ENCODE data around the gene RAD51B. TPM values are rescaled to one million over a fixed set of nuclear protein-coding genes. Genes with fewer than 3 reads are reported as not detected.
A peak's percentile ranks its signal among the peaks of the same experiment; 100 is the strongest.

RAD51B gene
- total RNA-seq, 1 donor from 2014 or later: 3.3 TPM

DNA sequence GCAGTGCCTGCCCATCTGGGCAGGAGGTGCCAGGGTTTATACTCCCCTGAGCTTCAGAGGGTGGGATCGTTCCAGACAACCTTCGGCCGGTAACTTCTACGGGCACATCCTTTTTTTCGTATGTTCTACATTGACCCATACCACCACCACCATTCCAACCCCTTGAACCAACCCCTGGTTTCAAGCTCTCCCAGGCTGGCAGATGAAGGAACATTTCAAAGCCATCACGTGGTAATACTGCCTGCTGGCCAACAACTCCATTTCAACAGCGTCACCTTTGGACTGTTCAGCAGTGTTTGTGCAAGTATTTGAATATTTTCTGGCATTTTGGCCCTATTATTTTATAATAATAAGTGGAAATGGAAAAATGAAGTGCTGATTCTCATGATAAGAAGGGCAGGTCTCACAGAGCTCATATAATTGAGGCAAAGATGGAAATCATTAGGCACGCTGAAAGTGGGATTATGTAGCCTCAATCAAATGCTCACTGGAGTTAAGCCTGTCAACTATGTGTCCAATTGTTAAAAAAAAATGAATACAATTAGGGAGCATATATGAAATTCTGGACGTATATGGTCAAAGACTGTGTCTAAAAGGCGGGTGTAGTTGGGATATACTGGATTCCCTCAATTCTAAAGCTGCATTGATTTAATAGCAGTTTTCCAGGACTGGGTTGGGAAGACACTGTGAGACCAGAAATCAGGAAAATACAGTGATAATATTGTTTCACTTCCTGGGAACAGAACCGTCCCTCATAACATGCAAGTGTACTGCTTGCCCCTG, 811.2 kb downstream of the RAD51B start:
- ATAC-seq: peak; percentile 55

DNA sequence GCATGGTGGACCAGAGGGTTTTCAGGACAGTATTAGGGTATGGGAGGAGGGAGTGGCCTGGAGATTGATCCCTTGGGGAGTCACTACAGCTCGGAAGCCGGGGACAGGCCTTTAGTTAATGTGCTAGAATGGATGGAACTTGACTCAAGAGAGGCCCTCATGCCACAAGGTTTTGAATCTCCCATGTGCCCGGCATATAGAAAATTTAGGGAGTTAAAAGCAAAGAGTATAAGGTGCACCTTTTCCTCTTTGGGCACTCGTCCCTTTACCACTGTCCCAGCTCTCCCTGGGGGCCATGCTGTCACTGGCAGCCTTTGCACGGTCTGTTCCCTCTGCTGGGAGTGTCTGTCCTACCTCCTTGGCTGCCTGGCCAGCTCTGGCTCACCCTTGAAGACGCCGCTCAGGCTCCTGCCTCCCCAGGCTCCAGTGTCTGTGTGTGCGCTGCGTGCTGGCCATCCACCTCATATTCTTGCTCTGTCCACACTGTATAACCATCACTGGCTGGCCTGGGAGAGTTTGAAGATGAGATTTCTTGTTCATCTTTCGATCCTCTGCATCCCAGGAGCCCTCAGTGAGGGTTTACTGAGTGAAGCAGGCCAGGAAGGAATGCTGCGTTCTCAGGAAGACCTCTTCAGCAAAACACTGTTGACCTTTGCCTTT, 811.9 kb downstream of the RAD51B start:
- no peak for ATAC-seq
- peak; percentile 45 for DNase-seq (ENCODE audit: low spot score)

More for the DNA sequence above, 811.2 kb downstream of the RAD51B start:
- peak; percentile 78 for DNase-seq (ENCODE audit: low spot score)

DNA sequence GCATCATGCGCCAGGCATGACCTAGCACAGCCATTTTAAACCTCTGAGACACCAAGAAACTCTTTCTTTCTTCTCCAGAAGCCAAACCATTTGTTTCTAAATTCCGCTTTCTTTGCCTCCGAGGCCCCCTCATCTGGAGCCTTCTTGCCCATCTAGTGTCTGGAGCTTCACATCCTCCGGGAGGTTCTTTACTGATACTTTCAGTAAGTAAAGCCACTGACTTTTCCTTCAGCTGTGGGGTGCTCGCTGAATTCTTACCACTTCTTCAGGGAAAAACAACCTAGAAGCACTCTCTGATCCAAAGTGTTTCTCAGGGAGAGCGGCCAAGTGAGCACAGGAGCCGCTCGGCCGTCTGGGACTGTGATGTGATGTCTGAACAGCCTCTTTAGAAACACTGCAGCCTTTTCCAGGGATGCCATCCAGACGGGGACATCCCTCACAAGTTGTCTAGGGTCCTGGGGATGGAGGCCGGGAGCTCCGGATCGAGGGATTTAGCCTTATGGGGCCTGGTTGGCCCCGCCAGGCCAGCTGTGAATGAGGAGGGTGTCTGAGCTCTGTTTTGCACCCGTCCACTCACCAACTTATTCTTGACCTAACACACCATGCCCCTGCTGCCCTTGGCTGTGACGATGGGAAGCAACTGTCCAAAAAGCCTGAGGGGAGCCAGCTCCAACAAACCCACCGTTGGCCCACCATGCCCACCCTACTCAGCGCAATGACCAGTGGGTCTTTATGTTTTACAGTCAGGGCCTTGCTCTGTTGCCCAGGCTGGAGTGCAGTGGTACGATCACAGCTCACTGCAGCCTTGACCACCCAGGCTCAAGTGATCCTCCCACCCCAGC, 812.7 kb downstream of the RAD51B start:
- no peak for ATAC-seq

DNA sequence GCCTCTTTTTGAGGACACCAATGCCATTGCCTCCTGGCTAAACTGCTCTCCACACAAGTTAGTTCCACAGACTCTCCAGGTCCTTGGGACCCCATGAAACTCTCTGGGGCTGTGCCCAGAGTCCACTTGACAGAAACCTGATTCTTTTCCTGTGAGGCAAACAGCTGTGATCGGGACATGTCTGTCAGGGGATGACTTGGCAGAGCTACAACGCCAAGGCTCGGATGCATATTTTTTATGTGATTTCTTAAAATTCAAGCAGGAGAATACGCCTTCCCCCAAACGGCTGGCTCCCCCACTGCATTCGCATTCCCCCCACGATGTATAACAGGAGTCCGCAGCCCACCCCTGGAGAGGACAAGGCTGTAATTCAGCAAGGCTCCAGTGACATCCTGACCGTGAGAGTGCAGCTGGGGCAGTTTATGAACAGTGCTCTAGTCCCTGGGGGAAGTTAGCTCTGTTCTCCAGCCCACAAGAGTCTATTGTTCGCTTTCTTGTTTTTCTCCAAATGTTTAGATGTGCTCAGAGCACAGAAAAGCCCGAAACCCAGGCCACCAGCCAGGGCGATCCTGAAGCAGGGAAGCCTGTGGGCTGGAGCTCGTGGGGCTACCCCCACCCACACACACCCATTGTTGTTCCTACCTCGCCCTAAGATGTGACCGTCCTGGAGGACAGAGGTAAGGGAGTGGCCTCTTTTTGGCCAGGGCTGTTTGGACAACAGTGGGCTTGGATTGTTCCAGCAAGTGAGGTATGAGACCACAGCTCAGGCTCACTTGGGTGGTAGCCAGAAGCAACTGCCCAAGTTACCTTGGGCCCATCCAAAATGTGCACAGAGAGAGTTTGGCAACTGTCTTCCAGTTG, 813.8 kb downstream of the RAD51B start:
- ATAC-seq (no peak), DNase-seq (ENCODE audit: low spot score) (peak; percentile 43)

More for the DNA sequence above, 812.7 kb downstream of the RAD51B start:
- peak; percentile 40 for DNase-seq (ENCODE audit: low spot score)

DNA sequence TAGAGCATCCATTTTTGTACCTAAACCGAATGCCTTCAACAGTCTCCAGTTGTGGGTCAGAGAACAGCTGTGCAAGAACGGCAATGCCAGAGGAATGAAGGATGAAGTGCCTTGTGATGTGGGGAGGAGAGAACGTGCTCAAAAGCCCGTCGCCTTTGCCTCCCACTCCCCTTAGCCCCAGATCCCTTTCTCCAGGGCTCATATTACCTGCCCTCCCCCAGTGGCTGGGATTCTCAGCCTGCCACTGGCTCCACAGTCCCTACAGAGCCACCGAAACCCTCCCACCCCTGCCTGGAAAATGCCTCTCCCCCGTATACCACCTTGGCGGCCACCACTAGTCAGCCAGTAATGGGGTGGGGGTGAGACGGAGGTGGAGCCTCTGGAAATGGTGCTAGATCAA, 814.8 kb downstream of the RAD51B start:
- DNase-seq (ENCODE audit: low spot score): peak; percentile 32

DNA sequence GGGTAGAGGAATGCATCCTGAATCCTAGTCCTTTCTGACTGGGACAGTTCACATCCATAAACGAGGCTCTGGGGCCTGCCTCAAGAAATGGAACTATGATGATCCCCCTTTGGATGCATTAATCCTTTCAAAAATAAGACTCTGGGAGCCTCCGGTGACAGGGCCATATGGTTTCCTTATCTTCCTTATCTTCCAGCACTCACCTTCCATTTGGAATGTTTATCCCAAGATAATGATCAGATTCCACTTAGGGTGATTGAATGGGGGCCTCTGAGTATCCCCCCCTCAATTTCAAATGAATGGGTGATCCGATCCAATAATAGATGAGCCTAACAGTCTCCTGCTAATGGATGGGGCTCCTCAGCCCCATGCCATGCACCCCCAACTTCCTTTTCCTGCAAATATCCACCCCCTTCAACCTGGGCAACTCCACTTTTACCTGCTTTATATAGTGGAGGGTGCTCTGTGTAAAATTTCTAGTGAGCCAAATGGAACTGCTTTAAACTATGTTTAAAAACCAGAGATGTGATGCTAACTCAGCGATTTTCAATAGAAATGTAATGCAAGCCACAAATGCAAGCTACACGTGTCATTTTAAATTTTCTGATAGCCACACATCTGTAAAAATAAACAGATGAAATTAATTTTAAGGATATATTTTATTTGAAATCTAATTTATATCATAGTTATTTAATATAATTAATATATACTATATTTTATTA, 815.5 kb downstream of the RAD51B start:
- no peak for ATAC-seq
- DNase-seq (ENCODE audit: low spot score): no peak

More for the DNA sequence above, 814.8 kb downstream of the RAD51B start:
- ATAC-seq: no peak

DNA sequence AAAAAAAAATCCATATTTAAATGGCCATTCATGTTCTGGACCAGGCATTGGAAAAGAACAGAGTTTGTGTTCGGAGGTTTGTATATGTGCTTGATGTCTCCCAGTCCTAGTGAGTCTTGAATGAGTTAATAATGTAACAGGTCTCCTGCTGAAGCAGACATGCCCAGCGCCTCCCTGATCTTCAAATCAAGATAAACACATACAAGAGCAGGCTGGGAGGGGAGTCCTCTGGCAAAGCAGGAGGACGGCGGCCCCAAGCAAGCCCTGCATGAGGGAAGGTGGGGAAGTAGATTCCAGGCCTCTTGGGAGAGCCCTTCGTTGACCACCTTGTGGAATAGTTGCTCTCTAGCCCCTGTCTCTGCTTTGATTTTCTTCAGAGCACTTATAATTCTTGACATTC, 817.0 kb downstream of the RAD51B start:
- DNase-seq (ENCODE audit: low spot score) (peak; percentile 37), ATAC-seq (no peak)

DNA sequence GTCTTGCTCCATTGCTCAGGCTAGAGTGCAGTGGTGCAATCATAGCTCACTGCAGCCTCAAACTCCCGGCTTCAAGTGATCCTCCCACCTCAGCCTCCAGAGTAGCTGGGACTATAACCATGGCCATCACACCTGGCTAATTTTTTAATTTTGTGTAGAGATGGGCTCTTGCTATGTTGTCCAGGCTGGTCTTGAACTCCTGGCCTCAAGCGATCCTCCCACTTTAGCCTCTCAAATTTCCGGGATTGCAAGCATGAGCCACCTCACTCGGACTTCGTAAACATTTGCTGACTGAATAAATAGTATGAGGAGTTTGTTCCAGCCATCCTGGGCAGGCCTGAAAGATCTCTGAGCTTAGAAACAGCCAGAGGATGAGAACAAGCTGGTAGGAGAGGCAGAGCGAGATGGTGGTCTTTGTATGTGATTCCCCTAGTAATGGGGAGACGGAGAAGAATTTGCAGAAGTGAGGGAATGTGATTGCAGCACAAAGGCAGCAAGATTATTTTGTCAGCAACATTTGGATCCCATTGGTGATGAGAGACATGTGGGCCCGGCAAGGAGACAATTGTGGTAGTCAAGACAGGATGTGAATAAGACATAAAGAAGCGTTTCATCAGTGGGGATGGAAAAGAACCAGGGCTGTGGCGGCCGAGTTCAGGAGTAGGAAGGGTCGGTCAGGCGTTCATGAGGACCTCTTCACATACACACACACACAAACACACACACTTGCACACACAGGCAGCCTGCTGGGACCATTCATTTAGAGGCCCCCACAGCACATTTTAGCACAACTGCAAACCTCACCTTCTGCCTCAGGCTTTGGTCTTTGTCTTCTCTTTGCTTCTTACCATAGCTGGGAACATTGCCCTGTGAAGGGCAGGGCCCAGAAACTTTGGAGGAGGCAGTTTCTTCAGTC, 817.8 kb downstream of the RAD51B start:
- DNase-seq (ENCODE audit: low spot score) (peak; percentile 42), ATAC-seq (no peak)

DNA sequence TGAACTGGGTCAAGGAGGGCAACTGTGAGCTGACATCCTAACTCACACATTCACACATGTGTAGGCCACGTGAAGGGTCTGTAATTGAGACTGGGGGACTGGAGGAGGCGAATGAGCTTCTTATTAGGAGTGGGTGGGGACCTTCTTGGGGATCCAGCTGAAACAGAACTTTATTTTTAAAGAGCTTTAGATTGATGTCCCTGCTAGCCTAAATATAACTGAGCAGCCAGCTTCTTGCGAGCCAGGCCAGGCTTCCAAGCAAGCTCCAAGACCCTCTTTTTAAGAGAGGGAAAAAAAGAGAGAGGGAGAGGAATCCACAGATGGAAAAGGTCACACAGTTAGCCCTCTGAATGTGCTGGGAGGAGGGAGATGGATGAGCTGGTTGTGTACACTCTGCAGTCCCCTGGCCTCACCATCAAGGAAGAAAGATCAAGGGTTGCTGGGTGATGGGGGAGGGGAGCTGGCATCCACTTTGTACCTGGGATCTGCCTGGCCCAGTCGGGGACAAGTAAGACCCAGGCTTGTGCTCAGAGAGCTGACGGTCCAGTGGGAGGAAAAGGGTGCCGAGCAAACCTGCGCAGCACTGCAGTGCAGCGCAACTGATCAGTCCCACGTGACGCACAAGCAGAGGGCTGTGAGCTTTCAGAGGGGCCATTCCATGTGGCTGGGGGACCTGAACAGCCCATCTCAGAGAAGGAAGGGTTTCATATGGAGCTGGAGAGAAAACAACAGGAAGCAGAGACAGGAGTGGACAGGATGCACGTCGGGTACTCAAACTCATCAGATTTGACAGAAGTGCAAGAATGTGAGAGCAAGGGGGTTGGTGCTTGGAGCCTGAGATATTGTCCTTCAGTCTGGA, 818.8 kb downstream of the RAD51B start:
- ATAC-seq: peak; percentile 91

DNA sequence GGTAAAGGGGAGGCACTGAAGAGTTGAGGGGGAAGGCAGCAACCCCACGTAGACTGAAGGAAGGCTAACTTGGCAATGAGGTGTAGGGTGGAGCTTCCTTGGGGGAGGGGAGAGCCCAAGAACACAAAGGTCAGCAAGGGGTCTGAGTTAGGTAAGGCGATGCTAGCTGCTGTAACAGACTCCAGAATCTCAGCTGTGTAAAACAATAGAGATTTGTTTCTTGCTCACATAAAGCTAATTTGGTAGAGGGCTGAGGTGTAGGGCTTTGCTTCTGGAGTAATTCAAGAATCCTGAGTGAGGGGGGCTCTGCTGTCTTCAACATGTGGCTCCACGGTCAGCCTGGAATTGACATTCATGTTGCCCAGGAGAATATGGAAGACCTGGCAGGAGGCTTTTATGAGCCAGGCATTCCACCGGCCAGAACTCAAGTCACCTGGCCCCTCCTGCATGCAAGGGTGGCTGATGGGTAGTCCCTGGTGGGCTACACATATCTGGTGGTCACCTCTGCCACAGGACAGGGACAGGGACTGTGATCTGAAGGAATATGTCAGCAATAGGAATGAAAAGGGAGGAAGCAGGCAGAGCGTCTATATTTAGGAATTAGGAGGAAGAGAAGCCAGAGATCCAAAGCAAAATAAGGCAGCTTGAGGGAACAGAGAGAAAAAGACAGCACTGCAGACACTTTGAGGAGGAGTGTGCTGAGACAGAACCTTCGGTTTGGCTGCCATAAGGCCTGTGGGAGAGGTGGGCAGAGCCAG, 819.6 kb downstream of the RAD51B start:
- peak; percentile 35 for DNase-seq (ENCODE audit: low spot score)

More for the DNA sequence above, 818.8 kb downstream of the RAD51B start:
- DNase-seq (ENCODE audit: low spot score): peak; percentile 79

DNA sequence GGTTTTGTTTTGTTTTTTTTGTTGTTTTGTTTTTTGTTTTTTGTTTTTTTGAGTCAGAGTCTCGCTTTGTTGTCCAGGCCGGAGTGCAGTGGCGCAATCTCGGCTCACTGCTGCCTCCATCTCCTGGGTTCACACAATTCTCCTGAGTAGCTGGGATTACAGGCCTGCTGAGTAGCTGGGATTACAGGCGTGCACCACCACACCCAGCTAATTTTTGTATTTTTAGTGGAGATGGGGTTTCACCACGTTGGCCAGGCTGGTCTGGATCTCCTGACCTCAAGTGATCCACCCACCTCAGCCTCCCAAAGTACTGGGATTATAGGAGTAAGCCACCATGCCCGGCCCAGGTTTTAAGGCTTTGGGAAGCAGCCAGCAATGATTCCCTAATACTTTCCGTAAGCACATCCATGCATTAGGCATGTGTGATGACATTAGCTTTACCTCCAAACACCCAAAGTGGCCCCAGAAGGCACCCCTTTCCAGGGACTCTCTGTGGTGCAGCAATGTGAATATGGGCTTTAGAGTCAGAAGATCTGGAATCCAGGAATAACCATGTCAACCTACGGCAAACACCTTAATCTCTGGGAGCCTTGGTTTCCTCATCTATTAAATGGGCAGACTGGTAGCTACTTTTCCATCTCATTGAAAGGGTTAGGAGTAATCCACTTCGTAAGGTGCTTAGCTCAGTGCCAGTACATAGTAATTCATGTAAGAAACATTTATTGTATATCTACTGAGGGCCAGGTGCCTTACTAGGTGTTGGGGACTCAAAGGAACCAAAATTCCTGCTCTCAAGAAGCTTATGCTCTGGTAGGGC, 820.4 kb downstream of the RAD51B start:
- ATAC-seq (no peak), DNase-seq (ENCODE audit: low spot score) (peak; percentile 41)

More for the DNA sequence above, 819.6 kb downstream of the RAD51B start:
- peak; percentile 5 for ATAC-seq

DNA sequence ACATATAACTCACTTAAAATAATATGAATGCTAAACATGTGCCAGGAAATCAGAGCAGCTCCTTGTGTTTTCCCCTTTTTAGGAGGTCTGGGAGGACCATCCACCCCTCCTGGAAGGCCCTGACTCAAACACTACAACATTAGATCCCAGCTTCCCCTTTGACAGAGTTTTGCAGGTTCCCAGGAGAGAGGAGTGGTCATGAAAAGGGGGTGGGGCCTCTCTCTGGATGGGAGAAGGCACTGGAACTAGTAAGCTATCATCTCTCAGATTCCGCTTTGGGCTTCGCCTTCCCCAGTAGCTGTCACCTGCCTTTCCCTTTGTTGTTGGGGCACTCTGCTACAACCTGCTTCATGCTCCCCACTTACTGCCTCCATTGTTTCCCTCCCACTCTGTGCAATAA, 824.1 kb downstream of the RAD51B start:
- ATAC-seq: no peak
- peak; percentile 28 for DNase-seq (ENCODE audit: low spot score)

DNA sequence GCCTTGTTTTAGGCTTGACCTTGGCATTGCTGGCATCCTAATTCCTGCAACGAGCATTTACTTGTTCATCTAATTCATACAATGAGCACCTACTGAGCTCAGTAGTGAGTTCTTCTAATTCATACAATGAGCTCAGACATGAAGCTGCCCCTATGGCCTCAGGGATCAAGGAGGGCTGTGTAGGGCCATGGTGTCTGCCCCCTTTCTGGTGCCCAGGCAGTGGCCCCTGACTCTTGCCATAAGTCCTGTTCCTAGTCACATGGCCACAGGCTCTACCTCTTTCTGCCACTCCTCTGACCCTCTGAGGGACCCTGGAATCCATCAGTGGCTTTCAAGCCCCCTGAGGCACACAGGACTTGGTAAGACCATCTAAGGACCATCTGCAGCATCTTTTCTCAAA, 824.5 kb downstream of the RAD51B start:
- no peak for ATAC-seq
- peak; percentile 32 for DNase-seq (ENCODE audit: low spot score)

DNA sequence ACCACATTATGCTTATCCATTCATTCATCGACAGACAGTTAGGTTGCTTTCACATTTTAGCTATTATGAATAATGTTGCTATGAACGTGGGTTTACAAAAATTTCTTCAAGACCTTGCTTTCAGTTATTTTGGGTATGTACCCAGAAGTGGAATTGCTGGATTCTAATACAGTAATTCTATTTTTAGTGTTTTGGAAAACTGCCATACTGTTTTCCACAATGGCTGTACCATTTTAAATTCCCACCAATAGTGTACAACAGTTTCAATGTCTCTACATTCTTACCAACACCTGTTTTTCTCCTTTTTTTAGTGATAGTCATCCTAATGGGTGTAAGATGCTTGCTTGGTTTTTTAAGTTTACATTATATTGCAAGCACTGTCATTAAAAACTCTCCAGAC, 825.8 kb downstream of the RAD51B start:
- ATAC-seq (no peak), DNase-seq (ENCODE audit: low spot score) (no peak)

DNA sequence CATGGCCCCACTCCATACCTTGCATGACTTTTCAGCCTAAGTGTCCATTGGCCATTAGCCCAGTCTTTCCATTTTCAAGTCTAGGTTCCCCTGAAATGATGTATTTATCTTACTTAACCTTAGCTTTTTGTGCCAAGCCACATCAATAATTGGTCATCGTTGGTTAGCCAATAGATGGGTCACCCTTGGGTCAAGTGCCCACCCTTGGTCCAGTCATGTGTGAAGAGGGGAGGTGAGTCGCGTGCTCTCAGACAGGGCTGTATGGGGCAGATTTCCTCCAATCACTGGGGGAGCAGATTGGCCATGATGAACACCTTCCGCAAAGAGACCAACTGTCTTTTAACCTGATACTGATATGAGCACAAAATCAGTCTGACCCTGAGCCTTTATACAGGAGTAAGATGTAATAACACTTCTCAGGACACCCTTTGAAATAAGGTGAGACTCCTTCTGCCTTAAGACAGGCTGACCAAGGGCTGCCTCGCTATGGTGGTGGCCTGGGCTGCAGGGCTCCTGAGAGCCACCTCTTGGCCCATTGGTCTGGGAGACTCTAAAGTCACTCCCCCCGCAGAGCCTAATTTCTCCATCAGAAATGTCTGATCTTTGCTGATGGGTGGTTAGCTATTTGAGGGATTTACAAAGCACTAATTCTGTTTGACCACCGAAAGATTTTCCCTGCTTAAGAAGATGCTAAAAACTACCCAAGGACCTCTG, 830.1 kb downstream of the RAD51B start:
- DNase-seq (ENCODE audit: low spot score): peak; percentile 37

More for the DNA sequence above, 830.1 kb downstream of the RAD51B start:
- no peak for ATAC-seq

Measured in left lobe of liver (tissue), 2 donors.